GM18505 (cell line): ENCODE measurements around the gene XRCC3.

Source experiments
- ATAC-seq: cut with Tn5 transposase; IDR thresholded peaks from one replicate; pipeline ENCODE4 v1.9.1; 2021; ENCODE audit not compliant: unreplicated experiment
- POLR2A ChIP-seq: IDR thresholded peaks from 4 replicates; pipeline ENCODE4 v1.6.1; 2011; ENCODE audit warnings: borderline replicate concordance; ENCODE audit not compliant: insufficient read depth, insufficient read length; ENCODE audit errors: extremely low read depth

The XRCC3 gene

GRCh38 chr14:103742499-103743255, 27.4 kb upstream of the XRCC3 start:
- no peak for ATAC-seq
- TF ChIP-seq POLR2A = no peak

- no peak for TF ChIP-seq POLR2A
- no peak for ATAC-seq
Observed at GRCh38 chr14:103741876-103742275, 26.6 kb upstream of the XRCC3 start.

- TF ChIP-seq POLR2A = no peak
- no peak for ATAC-seq
Observed at GRCh38 chr14:103740991-103741689, 25.9 kb upstream of the XRCC3 start.

GRCh38 chr14:103739793-103740501, 24.7 kb upstream of the XRCC3 start:
- no peak for ATAC-seq
- no peak for TF ChIP-seq POLR2A

- no peak for TF ChIP-seq POLR2A
- ATAC-seq = no peak
Observed at GRCh38 chr14:103739466-103739792, 24.2 kb upstream of the XRCC3 start.

- TF ChIP-seq POLR2A = no peak
- ATAC-seq = no peak
Observed at GRCh38 chr14:103738701-103739451, 23.6 kb upstream of the XRCC3 start.

GRCh38 chr14:103738166-103738565, 22.9 kb upstream of the XRCC3 start:
- ATAC-seq = no peak
- no peak for TF ChIP-seq POLR2A

- TF ChIP-seq POLR2A = no peak
Observed at GRCh38 chr14:103737432-103738045, 22.3 kb upstream of the XRCC3 start.

GRCh38 chr14:103736546-103737431, 21.5 kb upstream of the XRCC3 start:
- ATAC-seq = no peak
- TF ChIP-seq POLR2A = no peak

More at GRCh38 chr14:103737432-103738045, 22.3 kb upstream of the XRCC3 start:
- ATAC-seq = no peak

- TF ChIP-seq POLR2A = no peak
- ATAC-seq = no peak
Observed at GRCh38 chr14:103735815-103736545, 20.7 kb upstream of the XRCC3 start.

- no peak for ATAC-seq
- TF ChIP-seq POLR2A = no peak
Observed at GRCh38 chr14:103735439-103735814, 20.2 kb upstream of the XRCC3 start.

GRCh38 chr14:103735022-103735421, 19.8 kb upstream of the XRCC3 start:
- no peak for ATAC-seq

More at GRCh38 chr14:103735022-103735421, 19.8 kb upstream of the XRCC3 start:
- TF ChIP-seq POLR2A = no peak
